Sigmoid colon (tissue), 3 donors: ENCODE data around the gene TSEN34.

Experiments
- POLR2A ChIP-seq, 2 donors: fragments of 450-650 bp; IDR thresholded peaks; one replicate each; pipeline ENCODE4 v1.6.1; 2016; ENCODE audit warnings: antibody characterized with exemption in 2 of 2, mild to moderate bottlenecking in 2 of 2, moderate library complexity in 2 of 2
- TF ChIP-seq, protein P1 (sequence below), 4 experiments: fragments of 450-650 bp in 3 of 4; fragments of 200-600 bp in 1 of 4; IDR thresholded peaks; one replicate each; pipeline ENCODE4 v1.5.1; 2016 to 2019; ENCODE audit warnings: antibody characterized with exemption in 4 of 4, mild to moderate bottlenecking in 3 of 4, moderate library complexity in 2 of 4

DNA sequence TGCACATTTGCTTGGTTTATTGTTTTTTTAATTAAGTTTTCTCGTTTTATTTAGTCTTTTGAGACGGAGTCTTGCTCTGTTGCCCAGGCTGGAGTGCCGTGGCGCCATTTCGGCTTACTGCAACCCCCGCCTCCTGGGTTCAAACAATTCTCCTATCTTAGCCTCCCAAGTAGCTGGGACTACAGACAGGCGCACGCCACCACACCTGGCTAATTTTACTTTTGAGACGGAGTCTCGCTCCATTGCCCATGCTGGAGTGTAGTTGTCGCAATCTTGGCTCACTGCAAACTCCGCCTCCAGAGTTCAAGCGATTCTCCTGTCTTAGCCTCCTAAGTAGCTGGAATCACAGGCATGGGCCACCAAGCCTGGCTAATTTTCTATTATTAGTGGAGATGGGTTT, 10.9 kb downstream of the TSEN34 start:
- TF ChIP-seq, protein P1, sequence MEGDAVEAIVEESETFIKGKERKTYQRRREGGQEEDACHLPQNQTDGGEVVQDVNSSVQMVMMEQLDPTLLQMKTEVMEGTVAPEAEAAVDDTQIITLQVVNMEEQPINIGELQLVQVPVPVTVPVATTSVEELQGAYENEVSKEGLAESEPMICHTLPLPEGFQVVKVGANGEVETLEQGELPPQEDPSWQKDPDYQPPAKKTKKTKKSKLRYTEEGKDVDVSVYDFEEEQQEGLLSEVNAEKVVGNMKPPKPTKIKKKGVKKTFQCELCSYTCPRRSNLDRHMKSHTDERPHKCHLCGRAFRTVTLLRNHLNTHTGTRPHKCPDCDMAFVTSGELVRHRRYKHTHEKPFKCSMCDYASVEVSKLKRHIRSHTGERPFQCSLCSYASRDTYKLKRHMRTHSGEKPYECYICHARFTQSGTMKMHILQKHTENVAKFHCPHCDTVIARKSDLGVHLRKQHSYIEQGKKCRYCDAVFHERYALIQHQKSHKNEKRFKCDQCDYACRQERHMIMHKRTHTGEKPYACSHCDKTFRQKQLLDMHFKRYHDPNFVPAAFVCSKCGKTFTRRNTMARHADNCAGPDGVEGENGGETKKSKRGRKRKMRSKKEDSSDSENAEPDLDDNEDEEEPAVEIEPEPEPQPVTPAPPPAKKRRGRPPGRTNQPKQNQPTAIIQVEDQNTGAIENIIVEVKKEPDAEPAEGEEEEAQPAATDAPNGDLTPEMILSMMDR (IDR thresholded peaks at IDR 0.05), result no peak
- no peak for TF ChIP-seq POLR2A (IDR thresholded peaks at IDR 0.05)
